ENCODE measurements around the gene PEAK3. TPM values are rescaled to one million over a fixed set of nuclear protein-coding genes. Genes with fewer than 3 reads are reported as not detected.

The PEAK3 gene
- total RNA-seq, 2 experiments from 2014 or later, result not detected

- ChIA-PET POLR2A (interaction anchor here (1.3 to 2.1 kb wide), 2 partner anchors 12 to 95 kb away, joined by 3 to 7 read pairs; no protein-coding TSS in a partner anchor), CTCF (no interaction called here)
- Mint-ChIP-seq H3K27me3 (no peaks in the 10 kb centered on the region), H3K4me3 (peak overlapping the region; percentile 95), H3K36me3 (ENCODE audit: low read depth) (peaks cover 37% of the 10 kb centered on the region), H3K27ac (peak overlapping the region; percentile 70), H3K9me3 (no peaks in the 10 kb centered on the region), H3K4me1 (ENCODE audit: low read depth) (peaks cover 71% of the 10 kb centered on the region)
- DNase-seq, result no peak
- TF ChIP-seq, protein P1, sequence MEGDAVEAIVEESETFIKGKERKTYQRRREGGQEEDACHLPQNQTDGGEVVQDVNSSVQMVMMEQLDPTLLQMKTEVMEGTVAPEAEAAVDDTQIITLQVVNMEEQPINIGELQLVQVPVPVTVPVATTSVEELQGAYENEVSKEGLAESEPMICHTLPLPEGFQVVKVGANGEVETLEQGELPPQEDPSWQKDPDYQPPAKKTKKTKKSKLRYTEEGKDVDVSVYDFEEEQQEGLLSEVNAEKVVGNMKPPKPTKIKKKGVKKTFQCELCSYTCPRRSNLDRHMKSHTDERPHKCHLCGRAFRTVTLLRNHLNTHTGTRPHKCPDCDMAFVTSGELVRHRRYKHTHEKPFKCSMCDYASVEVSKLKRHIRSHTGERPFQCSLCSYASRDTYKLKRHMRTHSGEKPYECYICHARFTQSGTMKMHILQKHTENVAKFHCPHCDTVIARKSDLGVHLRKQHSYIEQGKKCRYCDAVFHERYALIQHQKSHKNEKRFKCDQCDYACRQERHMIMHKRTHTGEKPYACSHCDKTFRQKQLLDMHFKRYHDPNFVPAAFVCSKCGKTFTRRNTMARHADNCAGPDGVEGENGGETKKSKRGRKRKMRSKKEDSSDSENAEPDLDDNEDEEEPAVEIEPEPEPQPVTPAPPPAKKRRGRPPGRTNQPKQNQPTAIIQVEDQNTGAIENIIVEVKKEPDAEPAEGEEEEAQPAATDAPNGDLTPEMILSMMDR (IDR thresholded peaks at IDR 0.05), result no peak
- intact Hi-C loops (cut with micrococcal nuclease), result no loop called here
- ATAC-seq, result no peak
Observed at GRCh38 chr19:2329149-2329478, 47.1 kb upstream of the PEAK3 start.

DNA sequence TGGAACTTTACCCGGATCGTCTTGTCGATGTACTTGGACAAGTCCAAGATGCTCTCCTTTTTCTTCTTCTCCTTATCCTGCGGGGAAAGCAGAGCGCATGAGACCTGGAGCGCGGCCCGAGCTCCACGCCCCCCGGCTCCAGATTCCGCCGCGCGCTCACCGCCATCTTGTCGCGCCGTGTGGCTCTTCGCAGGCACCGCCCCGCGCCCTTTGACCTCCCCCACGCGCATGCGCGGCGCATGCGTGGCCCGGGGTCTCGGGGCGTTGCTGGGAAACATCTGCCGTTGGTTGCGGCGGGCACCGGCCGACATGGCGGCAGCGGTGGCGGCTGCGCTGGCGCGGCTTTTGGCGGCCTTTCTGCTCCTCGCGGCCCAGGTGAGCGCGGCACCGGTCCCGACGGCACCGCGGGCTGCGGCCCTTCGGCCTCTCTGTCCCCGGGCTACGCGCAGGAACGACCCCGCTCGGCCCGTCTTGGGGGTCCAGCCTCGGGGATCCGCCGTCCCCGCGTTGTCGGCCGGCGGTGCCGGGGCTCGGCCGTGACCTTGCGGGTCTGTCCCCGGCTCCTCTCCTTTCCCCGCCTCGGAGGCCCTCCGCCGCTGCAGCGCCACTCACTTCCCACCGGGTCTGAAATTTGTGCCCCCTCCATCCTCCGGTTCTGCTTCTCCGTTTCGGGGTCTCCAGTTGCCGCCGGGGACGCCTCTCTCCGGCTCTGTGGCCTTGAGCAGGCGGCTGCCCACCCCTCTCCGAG lies 46.6 kb upstream of the PEAK3 start, which contains the start of the genes LSM7 and SPPL2B:
Gene LSM7, minus strand, starts transcription at position 186 of the 748 bp plus-strand sequence. Its CDS starts 20 bp downstream, at position 166.
Gene SPPL2B, plus strand, starts transcription at position 284 of the 748 bp plus-strand sequence. Its CDS starts 26 bp downstream, at position 310.
- DNase-seq (peak; percentile 91), ATAC-seq (peak; percentile 74)
- Mint-ChIP-seq H3K36me3 (ENCODE audit: low read depth) (peaks cover 41% of the 10 kb centered on the region), H3K4me3 (peak within 1 kb of the TSS; percentile 95), H3K27ac (peak within 1 kb of the TSS; percentile 98), H3K9me3 (no peaks in the 10 kb centered on the region), H3K4me1 (ENCODE audit: low read depth) (peaks cover 67% of the 10 kb centered on the region), H3K27me3 (no peaks in the 10 kb centered on the region)
- intact Hi-C loops (cut with micrococcal nuclease), result no loop called here
- ChIA-PET CTCF (interaction anchor here (0.8 to 1.5 kb wide), 5 partner anchors 12 to 285 kb away, joined by 3 to 6 read pairs (median 4); partner anchors contain the start of gene PLEKHJ1), POLR2A (interaction anchor here (0.7 to 4.1 kb wide), 6 partner anchors 12 to 380 kb away, joined by 3 to 32 read pairs (median 4); no protein-coding TSS in a partner anchor)
- TF ChIP-seq, protein P1 (IDR thresholded peaks at IDR 0.05), result no peak

GRCh38 chr19:2327773-2328400 lies 45.9 kb upstream of the PEAK3 start:
- peak overlapping the region; percentile 98 for H3K27ac Mint-ChIP-seq
- DNase-seq (peak; percentile 82), ATAC-seq (peak; percentile 76)
- intact Hi-C loops (cut with micrococcal nuclease), result no loop called here
- H3K4me3 Mint-ChIP-seq, result peak overlapping the region; percentile 95
- TF ChIP-seq, protein P1 (IDR thresholded peaks at IDR 0.05), result no peak
- peaks cover 41% of the 10 kb centered on the region for H3K36me3 Mint-ChIP-seq (ENCODE audit: low read depth)
- no peaks in the 10 kb centered on the region for H3K27me3 Mint-ChIP-seq
- ChIA-PET CTCF (interaction anchor here (0.8 to 2.3 kb wide), 6 partner anchors 11 to 286 kb away, joined by 3 to 6 read pairs (median 4); partner anchors contain the start of gene PLEKHJ1), POLR2A (interaction anchor here (0.6 to 4.1 kb wide), 7 partner anchors 11 to 511 kb away, joined by 3 to 32 read pairs (median 4); partner anchors contain the start of gene GADD45B)
- H3K9me3 Mint-ChIP-seq, result no peaks in the 10 kb centered on the region
- peaks cover 67% of the 10 kb centered on the region for H3K4me1 Mint-ChIP-seq (ENCODE audit: low read depth)

- POLR2A ChIA-PET, result interaction anchor here (1.0 to 4.1 kb wide), 6 partner anchors 10 to 295 kb away, joined by 3 to 32 read pairs (median 4); partner anchors contain the start of gene GADD45B
- Mint-ChIP-seq H3K27ac (peak overlapping the region; percentile 98), H3K27me3 (no peaks in the 10 kb centered on the region), H3K4me3 (peak overlapping the region; percentile 95), H3K4me1 (ENCODE audit: low read depth) (peaks cover 58% of the 10 kb centered on the region), H3K36me3 (ENCODE audit: low read depth) (peaks cover 41% of the 10 kb centered on the region), H3K9me3 (no peaks in the 10 kb centered on the region)
- intact Hi-C loops (cut with micrococcal nuclease), result no loop called here
- ATAC-seq, result no peak
- CTCF ChIA-PET, result interaction anchor here (0.7 to 2.3 kb wide), 4 partner anchors 10 to 91 kb away, joined by 3 to 5 read pairs (median 4); partner anchors contain the start of gene PLEKHJ1
- TF ChIP-seq, protein P1 (IDR thresholded peaks at IDR 0.05), result no peak
- no peak for DNase-seq
Observed at GRCh38 chr19:2326699-2327360, 44.9 kb upstream of the PEAK3 start.

Data from activated CD8-positive, alpha-beta T cell treated with anti-CD3 and anti-CD28 coated beads for 36 hours (primary cell).